UCSD-AML1 (cell line): ENCODE measurements around the gene SMIM30.
"Not testable (repeated sequence)": the region's sequence is repeated elsewhere in the genome, so short reads cannot be mapped to it uniquely, and the experiment has no call there.

ENCODE experiments used
- DNase-seq: peaks from one replicate; lab custom pipeline; 2025; ENCODE audit not compliant: unreplicated experiment; lab: John Stamatoyannopoulos, UW

SMIM30 gene

DNA sequence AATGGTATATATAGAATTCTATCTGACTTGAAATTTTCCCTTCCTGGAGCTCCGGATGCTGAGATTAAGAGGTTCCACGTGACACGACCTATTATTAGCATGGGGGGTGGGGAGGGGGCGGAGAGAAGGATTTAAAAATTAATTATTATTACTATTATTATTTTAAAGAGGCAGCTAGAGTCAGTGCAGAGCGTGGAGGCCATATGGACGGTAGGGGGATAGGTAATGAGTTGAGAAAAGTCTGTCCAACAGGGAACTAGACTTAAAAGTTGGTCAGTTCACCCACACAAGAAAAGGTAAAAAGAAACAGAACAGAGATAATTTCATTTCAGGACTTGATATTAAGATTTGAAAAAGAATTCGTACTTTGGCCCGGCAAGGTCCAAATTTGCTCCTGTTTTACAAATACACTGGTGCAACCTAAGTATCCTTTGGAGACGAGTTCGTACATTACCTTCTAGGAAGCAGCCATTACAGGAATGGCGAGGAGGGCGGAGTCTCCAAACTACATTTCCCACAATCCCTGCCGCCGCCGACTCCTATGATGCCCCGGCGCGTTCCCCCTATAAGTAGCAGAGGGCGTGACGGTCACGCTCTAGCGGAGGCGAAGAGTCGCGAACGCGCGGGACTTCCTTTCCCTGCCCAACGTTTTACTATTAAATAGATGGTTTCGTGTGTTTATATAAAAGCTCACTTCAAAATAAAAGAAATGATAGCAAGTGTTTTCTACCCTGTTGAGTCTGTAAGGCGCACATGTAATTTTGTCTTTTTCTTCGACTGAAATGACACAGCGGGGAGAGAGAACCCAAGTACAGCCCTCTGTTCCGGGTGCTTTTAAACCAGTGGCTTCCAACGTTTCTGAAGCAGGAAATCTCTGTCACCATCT is at the start of gene SMIM30:
Gene SMIM30 (minus strand): TSS at position 481 of the 886 bp plus-strand sequence. CDS start 976 bp downstream, outside the sequence.
- peak; percentile 75 for DNase-seq

GRCh38 chr7:113166176-113166575 is 47.8 kb upstream of the SMIM30 start:
- not testable (repeated sequence) for DNase-seq

DNA sequence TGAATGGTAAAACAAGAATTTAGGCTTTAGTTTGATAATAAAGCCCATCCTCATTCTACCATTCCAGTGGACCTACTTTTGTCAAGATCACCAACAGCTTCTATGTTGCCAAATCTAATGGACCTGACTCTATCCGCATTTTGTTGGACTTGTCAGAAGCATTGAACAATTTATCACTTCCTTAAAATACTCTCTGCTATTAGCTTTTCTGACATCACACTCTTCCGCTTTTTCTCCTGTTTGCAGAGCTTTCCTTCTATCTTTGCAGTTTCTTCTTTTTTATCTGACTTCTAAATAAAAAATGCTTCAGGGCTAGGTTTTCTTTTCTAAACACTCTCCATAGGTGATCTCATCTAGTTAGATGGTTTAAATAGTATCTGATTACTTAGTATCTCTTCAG is 42.7 kb upstream of the SMIM30 start:
- DNase-seq, result no peak

- no peak for DNase-seq
Measured at GRCh38 chr7:113159746-113160339, 41.5 kb upstream of the SMIM30 start.

DNA sequence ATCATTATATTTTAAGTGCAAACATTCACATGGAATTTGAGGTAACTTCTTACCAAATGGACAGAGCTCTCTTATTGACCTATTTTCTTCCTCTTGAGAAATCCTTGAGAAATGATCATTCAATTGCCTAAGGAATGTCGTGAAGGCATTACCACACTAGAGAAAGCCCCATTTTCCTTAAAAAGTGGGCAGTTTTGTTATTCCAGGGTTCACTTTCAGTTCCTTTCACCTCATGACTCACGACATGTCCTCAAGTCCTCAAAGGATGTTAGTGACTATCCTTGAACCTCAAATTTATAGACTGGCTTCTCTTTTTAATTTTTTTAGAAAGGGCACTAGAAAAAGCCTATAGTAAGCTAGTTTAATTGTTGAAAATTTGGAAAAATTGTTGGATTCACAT is 40.4 kb upstream of the SMIM30 start:
- no peak for DNase-seq

DNA sequence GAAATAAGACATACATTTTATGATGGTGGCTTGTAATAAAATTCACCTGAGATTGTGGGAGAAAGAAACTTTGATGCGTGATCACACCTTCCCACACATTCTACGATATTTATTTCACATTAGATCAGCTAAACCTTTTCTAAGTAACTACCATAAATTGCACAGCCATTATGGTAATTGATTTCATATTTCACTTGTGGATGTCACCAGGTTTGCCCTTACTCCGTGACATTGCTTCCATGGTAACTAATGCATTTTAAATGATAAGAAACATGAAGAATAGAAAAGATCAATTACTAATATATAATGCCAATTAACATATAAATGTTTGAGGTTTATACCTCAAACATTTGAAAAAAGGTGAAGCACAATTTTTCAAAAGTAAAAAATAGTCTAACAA is 35.8 kb upstream of the SMIM30 start:
- no peak for DNase-seq

- no peak for DNase-seq
Measured at GRCh38 chr7:113144817-113145216, 26.5 kb upstream of the SMIM30 start.

GRCh38 chr7:113143486-113144257 is 25.3 kb upstream of the SMIM30 start:
- no peak for DNase-seq

- DNase-seq, result no peak
Measured at GRCh38 chr7:113142385-113143119, 24.2 kb upstream of the SMIM30 start.

DNA sequence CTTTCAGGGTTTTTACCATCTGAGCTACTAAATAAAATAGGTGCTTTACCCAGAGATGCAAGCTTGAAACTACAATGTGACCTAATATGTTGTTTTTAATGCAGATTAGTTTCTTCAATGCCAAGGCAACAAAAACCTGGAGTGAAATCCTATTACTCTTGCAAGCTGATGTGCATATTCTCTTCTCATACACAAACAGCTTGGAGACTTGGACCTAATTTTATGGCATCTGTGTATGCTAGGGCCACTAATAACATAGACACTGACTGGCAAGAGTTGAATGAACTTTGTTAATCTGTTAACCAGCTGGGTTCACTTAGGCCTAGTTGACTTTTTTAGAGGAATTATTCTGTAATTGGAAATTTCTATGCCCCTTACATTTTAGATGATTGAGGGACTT is 23.4 kb upstream of the SMIM30 start:
- no peak for DNase-seq

DNA sequence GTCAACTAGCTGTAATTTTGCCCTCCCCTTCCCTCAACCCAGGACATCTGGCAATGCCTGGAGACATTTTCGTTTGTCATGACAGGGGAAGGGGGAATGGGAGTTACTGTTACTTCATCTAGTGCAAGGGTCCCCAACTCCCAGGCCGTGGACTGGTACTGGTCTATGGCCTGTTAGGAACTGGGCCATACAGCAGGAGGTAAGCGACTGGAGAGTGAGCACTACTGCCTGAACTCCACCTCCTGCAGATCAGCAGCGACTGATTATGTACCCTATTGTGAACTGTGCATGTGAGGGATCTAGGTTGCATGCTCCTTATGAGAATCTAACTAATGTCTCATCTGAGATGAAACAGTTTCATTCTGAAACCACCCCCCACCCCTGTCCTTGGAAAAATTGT is 22.6 kb upstream of the SMIM30 start:
- DNase-seq, result no peak

- DNase-seq, result no peak
Measured at GRCh38 chr7:113137241-113137640, 18.9 kb upstream of the SMIM30 start.

DNA sequence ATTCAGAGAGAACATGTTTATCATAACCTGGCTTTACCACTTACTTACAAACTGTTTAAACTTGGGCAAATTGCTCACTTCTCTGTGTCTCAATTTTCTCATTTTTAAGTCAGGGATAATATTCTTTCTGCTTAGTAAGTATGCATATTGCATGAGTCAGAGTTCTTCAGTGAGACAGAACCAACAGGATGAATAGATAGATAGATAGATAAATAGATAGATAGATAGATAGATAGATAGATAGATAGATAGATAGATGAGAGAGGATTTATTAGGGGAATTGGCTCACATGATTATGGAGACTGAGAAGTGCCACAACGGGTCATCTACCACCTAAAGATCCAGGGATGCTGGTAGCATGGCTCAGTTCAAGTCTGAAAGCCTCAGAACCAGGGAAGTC is 15.7 kb upstream of the SMIM30 start:
- no peak for DNase-seq

DNA sequence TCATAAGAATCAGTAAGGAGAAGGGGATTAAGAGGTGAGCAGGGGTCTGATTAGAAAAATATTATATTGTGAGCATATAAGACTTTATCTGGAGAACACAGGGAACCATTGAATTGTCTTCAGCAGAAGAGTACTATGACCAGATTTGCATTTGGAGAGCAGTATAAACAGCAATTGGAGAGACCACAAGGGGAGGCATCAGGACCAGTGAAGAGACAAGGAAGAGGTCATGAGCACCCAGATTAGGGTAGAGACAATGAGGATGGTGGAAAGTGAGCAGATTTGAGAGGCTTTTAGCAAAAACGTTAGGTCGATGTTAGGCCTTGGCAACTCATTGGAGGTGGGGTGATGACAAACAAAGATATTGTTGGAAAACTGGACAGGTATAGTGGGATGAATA is 13.0 kb upstream of the SMIM30 start:
- no peak for DNase-seq

DNA sequence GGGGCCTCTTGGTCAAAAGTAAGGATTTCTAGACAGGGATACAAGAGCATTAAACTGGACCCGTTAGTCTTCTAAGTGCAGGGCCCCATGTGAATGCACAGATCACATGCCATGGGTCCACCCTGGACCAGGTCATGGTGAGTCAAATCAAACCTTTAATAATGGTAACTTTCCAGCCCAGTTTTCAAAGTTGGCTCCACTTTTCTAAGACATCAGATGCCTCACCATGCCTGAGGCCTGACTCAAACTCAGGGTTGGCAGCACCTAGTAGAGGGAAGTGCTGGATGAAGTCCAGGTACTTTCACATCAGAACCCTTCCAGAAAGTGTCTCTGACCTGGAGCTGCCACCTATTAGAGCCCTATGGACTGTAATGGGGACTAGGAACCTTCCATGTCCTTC is 9.7 kb upstream of the SMIM30 start:
- no peak for DNase-seq

- no peak for DNase-seq
Measured at GRCh38 chr7:113125728-113126127, 7.4 kb upstream of the SMIM30 start.

DNA sequence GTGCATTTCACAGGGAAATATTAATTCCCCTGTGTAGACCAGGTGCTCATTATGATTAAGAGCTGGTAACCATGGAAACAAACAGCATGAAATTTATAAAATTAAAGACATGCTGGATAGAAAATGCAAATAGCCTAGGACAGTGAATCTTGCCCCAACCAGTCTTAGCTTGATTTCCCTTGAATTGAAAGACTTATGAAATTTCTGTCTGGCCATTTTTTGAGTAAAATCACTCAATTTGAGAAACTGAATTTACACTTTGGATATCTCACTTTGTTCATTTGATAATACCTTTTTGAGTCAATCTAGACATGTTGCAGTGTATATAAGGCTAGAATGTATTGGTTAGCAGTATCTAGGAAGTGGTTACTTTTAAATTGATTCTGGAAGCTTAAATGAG is 4.4 kb upstream of the SMIM30 start:
- DNase-seq, result no peak

GRCh38 chr7:113120647-113121046 is 2.3 kb upstream of the SMIM30 start:
- no peak for DNase-seq

DNA sequence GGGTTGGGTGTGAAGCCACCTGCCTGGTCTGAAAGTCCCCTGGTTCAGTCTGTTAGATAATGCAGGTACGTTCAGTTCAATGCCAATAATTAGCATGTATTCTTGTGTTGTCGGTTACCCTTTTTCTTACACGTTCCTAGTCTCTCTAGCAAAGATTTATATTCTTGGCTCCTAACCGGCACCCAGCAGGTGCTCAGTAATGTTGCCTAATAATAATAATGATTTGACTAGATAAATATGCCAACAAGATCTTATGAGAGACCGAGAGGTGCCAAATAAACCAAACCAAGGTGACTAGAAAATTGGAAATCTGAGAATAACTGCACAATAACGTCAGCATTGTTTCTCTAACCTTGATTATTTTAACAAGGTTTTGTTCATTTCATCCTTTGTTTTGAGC is 1.1 kb upstream of the SMIM30 start:
- DNase-seq, result no peak

GRCh38 chr7:113117374-113117774 is 980 bp downstream of the SMIM30 start:
- not testable (repeated sequence) for DNase-seq

- DNase-seq, result no peak
Measured at GRCh38 chr7:113113912-113114311, 4.4 kb downstream of the SMIM30 start.
